ENCODE data around the gene LYPD4.
A peak's percentile ranks its signal among the peaks of the same experiment; 100 is the strongest.
"Not testable (repeated sequence)": the region's sequence is repeated elsewhere in the genome, so short reads cannot be mapped to it uniquely, and the experiment has no call there.

LYPD4 gene, protein sequence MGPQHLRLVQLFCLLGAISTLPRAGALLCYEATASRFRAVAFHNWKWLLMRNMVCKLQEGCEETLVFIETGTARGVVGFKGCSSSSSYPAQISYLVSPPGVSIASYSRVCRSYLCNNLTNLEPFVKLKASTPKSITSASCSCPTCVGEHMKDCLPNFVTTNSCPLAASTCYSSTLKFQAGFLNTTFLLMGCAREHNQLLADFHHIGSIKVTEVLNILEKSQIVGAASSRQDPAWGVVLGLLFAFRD

DNA sequence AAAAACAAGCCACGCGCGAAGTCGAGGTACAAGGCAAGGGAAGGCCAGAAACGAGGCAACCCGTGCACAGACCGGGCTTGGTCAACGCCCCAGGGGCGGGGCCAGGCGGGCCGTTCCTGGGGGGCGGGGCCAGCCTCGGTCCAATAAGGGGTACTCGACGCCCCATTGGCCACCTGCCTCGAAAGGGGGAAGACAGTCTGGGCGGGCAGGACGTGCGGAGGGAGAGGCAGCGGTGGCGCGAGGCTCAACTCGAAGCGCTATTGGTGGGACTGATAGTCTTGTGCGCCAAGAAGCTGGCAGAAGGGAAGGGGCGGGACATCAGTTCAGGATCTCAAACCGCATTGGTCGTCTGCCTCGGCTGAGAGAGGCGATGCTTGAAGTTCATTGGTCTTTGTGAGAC is at the start of gene LYPD4:
Gene LYPD4 (minus strand): TSS at position 83 of the 400 bp plus-strand sequence. CDS start 5,398 bp downstream, outside the sequence.
- no peak for DNase-seq (ENCODE audit: low read depth)

DNA sequence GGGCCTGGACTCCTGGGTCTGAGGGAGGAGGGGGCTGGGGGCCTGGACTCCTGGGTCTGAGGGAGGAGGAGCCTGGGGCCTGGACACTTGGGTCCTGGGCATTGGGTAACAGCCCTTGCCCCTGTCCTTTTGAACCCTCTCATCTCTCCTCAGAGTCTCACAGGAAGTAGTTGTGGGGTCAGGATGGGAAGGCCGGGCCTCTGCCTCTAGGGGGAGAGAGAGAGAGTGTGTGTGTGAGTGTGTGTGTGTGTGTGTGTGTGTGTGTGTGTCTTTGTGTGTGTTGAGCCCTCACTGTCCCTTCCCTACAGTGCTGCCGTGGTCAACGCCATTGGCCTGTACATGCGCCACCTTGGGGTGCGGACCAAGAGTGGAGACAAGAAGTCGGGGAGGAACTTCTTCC is 49.4 kb upstream of the LYPD4 start:
- no peak for DNase-seq (ENCODE audit: low read depth)

DNA sequence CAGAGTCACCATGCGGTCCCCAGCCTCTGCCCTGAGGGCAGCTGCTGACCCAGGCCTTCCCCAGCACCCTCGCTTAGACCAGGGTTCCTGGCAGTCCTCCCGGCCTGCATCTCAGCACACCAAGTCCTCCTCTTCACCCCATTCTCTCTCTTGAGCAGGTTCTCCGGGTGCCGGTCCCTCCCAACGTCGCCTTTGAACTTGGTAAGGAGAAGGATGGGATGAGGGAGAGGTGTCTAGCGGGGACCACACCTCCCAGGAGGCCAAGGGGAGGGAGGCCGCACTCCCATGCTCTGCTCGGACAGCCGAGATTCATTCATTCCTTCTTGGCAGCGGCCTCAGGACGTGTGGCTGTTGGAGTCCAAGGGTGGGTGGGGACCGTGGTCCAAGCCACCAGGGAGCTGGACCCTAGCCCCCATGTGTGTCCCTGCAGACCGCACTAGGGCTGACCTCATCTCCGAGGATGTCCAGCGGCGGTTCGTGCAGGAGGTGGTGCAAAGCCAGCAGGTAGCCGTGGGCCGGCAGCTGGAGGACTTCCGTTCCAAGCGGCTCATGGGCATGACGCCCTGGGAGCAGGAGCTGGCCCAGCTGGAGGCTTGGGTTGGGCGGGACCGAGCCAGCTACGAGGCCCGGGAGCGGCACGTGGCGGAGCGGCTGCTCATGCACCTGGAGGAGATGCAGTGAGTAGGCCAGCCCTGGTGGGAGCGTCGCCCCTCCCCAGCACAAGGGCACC is 47.9 kb upstream of the LYPD4 start:
- DNase-seq (ENCODE audit: low read depth): no peak

DNA sequence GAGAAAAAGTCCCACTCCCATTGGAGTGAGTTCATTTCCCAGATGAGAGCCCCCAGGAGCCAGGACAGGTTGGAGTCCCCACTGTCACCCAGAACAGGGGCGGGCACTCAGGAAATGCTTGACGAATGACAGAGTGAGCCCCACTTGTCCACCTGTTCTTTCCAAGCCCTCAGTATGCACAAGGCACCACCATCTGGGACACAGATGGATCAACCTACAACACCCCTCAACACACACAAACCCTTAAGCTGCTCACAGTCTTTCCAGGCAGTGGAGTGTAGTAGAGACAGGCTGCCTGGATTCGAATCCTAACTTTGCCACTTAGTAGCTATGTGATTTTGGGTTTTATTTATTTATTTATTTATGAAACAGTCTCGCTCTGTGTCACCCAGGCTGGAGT is 46.5 kb upstream of the LYPD4 start:
- DNase-seq (ENCODE audit: low read depth): no peak

DNA sequence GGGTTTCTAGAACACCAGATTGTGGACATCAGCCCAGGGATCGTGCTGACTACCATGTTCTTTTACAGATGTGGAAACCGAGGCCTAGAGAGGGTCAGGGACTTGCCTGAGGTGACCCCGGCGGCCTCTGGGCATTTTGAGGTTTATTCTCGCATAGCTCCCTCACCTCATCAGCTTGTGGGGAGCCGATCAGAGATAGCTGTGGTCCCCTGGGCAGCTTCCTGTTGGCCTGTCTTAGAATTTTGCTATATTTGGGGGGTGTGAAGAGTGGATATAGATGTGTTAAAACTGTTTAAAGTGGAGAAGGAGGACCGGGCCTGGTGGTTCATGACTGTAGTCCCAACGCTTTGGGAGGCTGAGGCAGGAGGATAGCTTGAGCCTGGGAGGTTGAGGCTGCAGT is 45.4 kb upstream of the LYPD4 start:
- no peak for DNase-seq (ENCODE audit: low read depth)

DNA sequence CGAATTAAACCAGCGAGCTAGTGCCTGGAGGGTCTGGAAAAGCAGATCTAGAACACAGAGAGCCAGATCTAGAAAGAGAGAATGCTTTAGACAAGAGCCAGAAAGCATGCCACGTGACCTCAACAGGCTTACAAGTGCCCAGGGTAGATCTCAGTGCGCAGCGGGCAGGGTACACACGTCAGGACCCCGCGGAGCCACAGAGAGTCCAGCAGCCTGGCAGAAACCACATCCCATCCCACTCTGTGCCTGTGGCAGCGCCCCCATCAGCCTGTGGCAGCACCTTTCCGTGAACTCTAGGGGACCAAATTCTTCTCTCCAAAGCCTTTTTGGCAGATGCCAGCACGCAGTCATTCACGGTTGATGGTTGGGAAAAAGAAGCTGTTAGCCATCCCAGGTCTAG is 44.4 kb upstream of the LYPD4 start:
- DNase-seq (ENCODE audit: low read depth): no peak

DNA sequence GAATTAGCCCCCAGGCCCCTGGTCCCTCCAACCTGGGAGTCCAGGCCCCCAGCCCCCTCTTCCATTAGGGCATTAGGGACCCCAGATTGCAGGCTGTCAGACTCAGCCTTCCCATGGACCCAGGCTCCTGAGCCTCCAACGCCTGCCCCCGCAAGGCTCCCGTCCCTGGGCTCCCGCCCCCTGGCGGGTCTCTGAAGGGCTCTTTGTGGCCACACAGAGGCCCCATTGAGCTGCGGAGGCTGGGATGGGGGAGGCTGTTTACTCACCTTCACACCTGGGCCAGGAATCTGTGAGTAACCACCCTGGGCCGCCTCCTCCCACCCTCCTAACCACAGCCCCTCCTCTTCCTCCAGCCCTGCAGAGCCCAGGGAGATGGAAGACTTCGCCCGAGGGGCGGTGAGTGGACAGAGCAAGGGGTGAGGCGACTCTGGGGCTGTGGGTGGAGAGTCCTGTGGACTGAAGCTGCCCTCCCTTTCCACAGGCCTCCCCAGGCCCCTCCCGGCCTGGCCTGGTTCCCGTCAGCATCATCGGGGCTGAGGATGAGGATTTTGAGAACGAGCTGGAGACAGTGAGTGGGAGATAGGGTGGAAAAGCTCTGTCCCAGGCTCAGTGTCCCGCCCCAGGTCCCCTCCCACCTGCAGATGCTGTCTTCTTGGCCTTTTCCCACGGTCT is 43.4 kb upstream of the LYPD4 start:
- DNase-seq (ENCODE audit: low read depth): peak; percentile 81

DNA sequence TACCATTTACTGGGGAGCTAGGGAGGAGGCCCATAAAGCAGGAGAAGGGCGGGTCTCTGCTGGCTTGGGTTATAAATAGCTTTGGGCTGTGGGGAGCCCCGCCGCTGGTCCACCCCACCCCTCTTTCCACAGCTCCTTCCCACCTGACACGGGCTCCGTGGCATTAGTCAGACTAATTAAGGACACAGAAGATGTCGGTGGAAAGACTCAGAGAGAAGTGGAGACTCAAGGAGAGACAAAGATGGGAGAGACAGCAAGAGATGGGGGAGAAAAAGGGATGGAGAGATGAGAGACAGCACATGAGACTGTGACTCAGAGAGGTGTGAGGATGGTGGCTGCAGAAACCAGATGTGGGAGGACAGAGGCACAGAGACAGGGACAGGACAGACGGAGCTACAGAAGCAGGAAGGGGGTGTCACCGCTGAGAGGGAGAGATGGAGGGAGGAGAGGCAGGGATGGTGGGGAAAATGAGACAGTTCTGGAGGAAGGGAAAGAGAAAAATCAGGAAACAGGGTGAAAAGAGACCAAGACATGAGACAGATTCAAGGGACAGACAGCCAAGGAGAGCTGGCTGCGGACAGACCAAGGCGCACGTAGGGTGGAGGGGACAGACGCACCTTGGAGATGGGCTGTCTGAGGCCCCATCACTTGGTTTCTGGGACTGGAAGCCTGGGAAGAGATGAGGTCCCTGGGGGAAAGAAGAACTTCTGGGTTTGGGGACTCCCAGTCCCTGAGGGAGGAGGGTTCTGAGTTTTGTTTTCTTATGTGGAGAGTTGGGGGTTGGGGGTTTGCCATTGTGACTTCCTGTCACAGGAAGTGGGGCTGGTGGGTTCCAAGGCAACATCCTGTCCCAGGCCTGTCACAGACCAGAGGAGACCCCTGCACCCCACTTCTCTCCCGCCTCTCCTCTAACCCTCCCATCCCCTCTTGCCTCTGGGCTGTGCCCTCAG is 42.6 kb upstream of the LYPD4 start:
- DNase-seq (ENCODE audit: low read depth): peak; percentile 51

DNA sequence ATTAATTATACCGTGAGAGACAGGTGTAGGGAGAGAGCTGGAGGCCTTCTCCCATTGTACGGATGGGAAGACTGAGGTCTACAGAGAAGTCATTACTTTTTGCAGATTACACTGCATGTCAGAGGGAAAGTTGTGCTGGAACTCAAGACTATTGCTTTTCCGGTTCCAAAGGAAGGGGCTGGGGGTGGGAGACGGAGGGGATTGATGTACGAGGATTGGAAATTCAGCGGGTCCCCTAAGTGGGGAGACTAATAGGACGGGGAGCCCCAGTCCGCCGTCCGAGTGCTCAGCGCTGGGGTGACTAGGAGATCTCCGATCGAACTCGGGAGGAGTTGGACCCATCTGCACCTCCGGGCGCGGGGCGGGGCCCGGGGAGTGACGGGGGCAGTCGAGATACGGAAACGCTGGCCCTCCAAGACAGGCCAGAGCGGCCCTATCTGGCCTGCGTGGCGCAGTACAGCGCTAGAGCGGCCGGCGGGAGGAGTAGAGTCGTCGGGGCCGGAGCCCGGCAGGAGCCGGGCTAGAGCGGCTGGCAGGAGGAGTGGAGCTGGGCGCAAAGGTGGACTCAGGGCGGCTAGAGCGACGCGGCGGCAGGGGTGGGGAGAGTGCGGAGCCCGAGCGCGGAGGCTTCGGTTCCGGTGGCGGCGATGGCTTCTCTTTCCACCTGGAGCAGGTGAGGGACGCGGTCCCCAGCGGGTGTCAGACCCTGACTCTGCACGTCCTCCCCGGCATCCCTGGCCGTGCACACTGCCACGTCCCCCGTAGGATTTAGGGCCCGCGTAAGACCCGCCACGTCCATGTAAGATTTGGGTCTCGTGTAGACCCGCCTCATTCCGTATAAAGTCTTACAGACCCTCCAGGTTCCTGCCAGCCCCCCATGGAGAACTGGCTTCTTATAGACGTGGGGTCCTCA is 39.6 kb upstream of the LYPD4 start:
- peak; percentile 85 for DNase-seq (ENCODE audit: low read depth)

DNA sequence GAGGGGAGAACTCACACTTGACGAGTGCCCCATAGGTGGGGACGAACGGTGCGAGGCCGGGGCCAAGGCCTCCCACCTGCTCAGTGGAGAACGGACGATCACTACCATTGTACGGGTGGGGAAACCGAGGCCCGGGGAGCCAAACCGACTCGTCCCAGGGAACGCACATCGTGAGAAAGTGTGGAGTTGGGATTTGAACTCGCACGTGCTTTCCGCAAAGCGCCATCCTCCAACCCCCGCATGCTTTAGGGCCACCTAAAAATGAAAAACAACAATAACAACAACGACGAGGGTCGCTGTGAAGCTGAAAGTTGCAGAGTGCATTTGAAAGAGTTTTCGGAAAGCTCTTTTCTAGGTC is 39.0 kb upstream of the LYPD4 start:
- DNase-seq (ENCODE audit: low read depth): no peak

DNA sequence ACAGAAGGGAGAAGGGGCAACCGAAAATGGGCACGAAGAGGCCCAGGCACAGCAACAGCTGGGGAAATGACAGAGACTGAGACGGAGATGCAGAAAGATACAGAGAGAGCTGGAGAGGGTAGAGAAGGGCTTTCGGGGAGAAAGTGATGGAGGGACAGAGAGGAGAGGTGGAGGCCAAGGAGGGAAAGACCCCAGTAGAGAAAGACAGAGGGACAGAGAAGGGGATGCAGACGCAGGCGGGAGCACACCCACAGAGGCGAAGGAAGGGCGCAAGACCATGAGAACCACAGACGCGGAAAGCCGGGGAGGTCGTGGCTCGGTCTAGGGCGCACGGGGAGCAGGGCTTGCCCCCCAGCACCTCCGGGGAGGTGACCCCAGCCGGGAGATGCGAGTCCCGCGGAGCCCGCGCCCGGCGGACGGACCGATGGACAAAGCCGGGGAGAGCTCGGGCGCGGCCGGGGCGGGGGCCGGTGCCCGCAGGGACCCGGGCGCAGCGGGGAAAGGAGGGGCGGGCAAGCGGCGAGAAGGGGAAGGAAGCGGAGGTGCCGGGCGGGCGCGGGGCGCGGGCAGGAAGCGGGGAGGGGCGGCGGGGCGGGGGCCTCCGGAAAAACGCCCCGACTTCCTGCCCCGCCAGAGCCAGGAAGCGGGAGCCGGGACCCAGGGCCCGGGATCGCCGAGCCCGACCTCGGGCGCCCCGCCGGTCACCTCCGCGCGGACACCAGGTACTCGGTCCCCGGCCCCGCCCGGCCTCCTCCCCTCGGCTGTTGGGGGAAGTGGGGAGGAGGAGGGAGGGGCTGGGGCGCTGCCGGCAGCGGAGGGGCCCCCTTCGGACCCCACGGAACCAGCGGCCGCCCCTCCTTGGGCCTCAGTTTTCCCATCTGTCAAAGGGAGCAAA is 38.3 kb upstream of the LYPD4 start, which contains the start of gene ARHGEF1:
Gene ARHGEF1 (plus strand): TSS at position 617 of the 895 bp plus-strand sequence. CDS start 4,899 bp downstream, outside the sequence.
- peak; percentile 53 for DNase-seq (ENCODE audit: low read depth)

DNA sequence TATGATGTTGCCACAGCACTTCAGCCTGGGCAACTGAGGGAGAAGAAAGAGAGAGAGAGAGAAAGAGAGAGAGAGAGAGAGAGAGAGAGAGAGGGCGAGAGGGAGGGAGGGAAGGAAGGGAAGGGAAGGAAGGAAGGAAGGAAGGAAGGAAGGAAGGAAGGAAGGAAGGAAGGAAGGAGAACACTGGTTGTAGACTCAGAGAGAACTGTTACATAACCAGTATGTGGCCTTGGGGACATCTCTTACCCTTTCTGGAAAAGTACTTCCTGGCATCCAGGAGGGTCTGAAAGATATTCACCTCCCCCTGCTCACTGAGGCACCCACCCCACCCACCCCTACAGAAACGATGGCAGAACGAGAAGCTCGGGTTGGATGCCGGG is 35.8 kb upstream of the LYPD4 start:
- no peak for DNase-seq (ENCODE audit: low read depth)

DNA sequence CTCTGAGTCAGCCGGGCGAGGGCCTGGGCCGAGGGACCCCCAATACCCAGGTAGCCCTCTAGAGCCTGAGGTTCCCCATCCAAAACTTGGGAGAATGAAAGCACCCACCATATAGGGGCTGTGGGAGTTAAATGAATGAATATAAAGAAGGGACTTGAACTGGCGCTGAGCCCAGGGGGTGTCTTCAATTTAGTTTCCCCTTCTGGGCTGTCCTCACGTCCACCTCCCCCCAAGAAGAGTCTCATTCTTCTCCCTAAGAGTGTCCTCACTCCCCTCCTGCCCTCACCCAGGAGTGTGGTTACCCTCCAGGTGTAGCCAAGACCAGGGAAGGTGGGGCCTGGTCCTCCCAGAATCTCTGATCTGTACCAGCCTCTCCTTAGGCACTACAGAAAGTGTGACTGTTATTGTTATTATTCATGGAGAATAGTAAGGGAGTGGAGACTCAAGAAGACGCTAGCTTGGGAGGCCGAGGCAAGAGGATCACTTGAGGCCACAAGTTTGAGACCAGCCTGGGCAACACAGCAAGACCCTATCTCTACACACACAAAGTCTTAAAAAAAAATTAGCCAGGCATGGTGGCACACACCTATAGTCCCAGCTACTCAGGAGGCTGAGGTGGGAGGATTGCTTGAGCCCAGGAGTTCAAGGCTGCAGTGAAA is 35.3 kb upstream of the LYPD4 start:
- no peak for DNase-seq (ENCODE audit: low read depth)

DNA sequence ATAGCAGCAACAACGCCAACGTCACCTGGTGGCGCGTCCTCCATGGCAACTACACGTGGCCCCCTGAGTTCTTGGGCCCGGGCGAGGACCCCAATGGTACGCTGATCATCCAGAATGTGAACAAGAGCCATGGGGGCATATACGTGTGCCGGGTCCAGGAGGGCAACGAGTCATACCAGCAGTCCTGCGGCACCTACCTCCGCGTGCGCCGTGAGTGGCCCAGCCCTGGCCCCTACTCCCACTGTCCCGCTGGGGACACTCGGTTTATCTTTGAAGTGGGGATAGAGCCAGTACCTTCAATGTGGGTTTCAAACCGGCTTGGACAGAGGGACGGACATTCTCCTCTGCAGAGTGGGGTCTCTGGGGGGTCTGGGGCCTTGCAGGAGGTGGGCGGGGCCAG is 34.6 kb upstream of the LYPD4 start:
- no peak for DNase-seq (ENCODE audit: low read depth)

DNA sequence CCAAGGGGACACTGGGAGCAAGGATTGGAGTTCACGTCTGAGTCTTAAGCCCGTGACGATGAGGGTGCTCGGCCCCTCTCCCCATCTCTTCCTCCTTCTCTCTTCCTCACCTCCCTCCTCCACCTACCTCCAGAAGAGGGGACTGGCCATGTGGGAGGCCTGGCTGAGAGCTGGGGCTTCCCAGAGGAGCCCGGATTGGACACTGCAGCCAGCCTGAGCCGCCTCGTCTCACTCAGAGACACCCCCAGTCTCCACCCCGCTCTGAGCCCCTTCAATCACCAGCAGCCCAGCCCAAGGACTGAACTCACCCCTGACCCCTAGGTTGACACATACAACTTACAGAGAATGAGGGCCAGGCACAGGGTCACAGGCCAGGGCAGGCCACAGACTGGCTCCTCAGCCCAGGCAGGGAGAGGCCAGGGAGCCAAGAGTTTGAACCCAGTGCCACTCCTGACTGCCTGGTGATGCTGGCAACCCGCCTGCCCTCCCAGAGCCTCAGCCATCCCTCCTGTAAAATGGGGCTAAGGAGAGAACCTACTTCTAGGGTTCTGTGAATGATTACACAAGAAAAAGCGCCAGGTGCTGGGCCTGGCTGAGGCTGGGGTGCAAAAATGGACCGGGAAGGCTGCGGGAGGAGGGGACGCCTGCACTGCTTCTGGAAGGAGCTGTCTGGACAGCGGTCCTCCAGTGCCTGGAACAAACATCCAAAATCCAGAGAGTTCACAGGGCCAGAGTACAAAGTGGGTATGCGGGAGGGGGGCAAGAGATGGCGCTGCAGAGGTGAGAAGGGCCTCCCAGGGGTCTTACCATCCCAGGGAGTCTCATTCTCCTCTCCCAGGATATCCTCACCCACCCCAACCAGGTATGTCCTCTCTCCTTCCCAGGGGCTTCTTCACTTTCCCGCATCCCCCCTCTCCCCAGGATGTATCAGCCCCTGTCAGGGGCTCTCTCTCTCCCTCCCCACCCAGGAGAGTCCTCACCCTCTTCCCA is 33.7 kb upstream of the LYPD4 start:
- DNase-seq (ENCODE audit: low read depth): no peak

DNA sequence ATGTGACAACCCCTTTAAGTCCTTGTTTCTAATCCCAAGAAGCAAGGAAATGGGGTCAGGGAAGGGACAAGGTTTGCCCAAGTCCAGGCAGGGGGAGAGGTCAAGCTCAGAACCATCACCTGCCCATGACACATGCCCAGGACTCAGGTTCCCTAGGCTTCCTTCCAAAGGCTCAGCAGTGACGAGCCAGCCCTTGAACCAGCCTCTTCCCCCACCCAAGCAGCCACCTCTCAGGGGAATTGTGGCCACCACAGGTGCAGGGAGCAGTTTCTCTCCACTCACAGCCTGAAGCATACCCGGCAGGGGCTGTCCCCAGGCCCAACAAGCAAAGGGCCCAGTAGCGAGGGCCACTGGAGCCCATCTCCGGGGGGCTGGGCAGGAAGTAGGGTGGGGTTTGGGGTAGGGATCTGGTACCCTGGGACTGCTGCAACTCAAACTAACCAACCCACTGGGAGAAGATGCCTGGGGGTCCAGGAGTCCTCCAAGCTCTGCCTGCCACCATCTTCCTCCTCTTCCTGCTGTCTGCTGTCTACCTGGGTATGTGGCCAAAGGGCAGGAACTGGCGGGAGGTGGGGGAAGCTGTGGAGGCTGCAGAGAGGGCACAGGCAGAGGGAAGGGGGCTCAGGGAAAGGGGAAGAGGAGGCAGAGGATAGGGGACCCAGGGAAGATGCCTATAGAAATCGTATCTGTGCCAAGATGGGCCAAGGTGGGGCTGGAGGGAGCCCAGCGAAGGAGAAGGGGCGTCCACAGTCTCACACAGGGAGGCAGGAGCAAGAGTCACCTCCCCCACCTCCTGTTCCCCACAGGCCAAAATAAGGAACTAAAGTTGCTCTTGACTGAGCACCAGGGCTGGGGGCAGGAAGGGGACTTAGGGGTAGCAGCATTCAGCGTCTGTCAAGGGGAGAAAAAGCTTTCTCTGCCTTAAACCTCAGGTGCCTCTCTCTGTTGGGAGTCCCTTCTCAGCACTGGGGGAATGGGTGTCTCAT is 32.7 kb upstream of the LYPD4 start, which contains the start of gene CD79A:
Gene CD79A (plus strand): TSS at position 433 of the 986 bp plus-strand sequence. CDS start 26 bp downstream, at position 459.
- DNase-seq (ENCODE audit: low read depth): no peak

DNA sequence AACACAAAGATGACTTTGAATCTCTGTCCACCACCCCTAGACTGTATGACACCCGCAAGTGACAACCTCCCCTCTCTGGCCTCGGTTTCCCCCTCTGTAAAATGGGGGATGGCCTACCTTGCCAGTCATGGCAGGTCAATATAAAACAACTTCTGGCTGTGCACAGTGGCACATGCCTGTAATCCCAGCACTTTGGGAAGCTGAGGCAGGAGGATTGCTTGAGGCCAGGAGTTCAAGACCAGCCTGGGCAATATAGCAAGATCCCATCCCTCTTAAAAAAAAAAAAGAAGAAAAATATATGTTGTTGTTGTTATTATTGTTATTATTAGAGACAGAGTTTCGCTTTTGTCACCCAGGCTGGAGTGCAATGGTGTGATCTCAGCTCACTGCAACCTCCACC is 31.5 kb upstream of the LYPD4 start:
- not testable (repeated sequence) for DNase-seq (ENCODE audit: low read depth)

Measured in stimulated activated CD8-positive, alpha-beta memory T cell treated with anti-CD3 and anti-CD28 coated beads, Interleukin-4, amount 100 ng/mL, for 24 hours (primary cell).